Spleen (tissue), 11 donors: ENCODE measurements around the gene SEMA7A. TPM values are rescaled to one million over a fixed set of nuclear protein-coding genes. Genes with fewer than 3 reads are reported as not detected.

Source experiments
- DNase-seq: peaks from one replicate; pipeline ENCODE4 v3.0.0-alpha.2; 2020
- H3K27ac ChIP-seq, 8 donors: fragments of 200-600 bp; sonication (generic) in 7 of 8; 1 replicate in 4 of 8; 2 replicates in 4 of 8; pipeline versions ENCODE4 v1.5.0 to v1.8.0; 2016 to 2021; ENCODE audit warnings: inconsistent platforms in 4 of 8, mild to moderate bottlenecking in 4 of 8, moderate library complexity in 1 of 8
- H3K27me3 ChIP-seq, 7 donors: fragments of 200-600 bp; sonication (generic) in 6 of 7; replicated peaks in 1 of 7; 1 replicate in 4 of 7; 2 replicates in 3 of 7; pipeline versions ENCODE4 v1.5.0 to v1.8.0; 2016 to 2021; ENCODE audit warnings: inconsistent platforms in 3 of 7, mild to moderate bottlenecking in 1 of 7
- H3K36me3 ChIP-seq, 6 donors: fragments of 200-600 bp; sonication (generic) in 5 of 6; 1 replicate in 4 of 6; 2 replicates in 2 of 6; pipeline versions ENCODE4 v1.5.0 to v1.8.0; 2016 to 2021; ENCODE audit warnings: inconsistent platforms in 2 of 6
- H3K4me1 ChIP-seq, 6 donors: fragments of 200-600 bp; sonication (generic) in 5 of 6; 1 replicate in 3 of 6; 2 replicates in 3 of 6; pipeline versions ENCODE4 v1.5.0 to v1.8.0; 2016 to 2021; ENCODE audit warnings: inconsistent platforms in 3 of 6
- H3K4me3 ChIP-seq, 8 donors: fragments of 200-600 bp; sonication (generic) in 7 of 8; 1 replicate in 4 of 8; 2 replicates in 4 of 8; pipeline versions ENCODE4 v1.5.0 to v1.8.0; 2016 to 2021; ENCODE audit warnings: inconsistent platforms in 4 of 8, mild to moderate bottlenecking in 4 of 8, moderate library complexity in 2 of 8
- H3K9me3 ChIP-seq, 8 donors: fragments of 200-600 bp; sonication (generic) in 7 of 8; 1 replicate in 4 of 8; 2 replicates in 4 of 8; pipeline versions ENCODE4 v1.5.0 to v1.8.0; 2016 to 2021; ENCODE audit warnings: inconsistent platforms in 4 of 8
- CTCF ChIP-seq, 11 experiments: fragments of 200-600 bp in 7 of 11; fragments of 450-650 bp in 4 of 11; sonication (generic) in 4 of 11; IDR thresholded peaks in 8 of 11; conservative IDR thresholded peaks in 3 of 11; 1 replicate in 7 of 11; 2 replicates in 4 of 11; pipeline versions ENCODE4 v1.4.0 to v1.8.0; 2016 to 2021; ENCODE audit warnings: antibody characterized with exemption in 11 of 11, inconsistent platforms in 4 of 11, mild to moderate bottlenecking in 1 of 11
- POLR2A ChIP-seq, 3 donors: fragments of 450-650 bp; IDR thresholded peaks; one replicate each; pipeline ENCODE4 v1.5.1; 2017; ENCODE audit warnings: antibody characterized with exemption in 3 of 3, mild to moderate bottlenecking in 1 of 3
- POLR2AphosphoS5 ChIP-seq, 3 donors: sonication (generic); formaldehyde crosslinking; IDR thresholded peaks; one replicate each; pipeline ENCODE4 v1.5.1; 2017; ENCODE audit warnings: antibody characterized with exemption in 3 of 3
- WGBS, 5 donors: extraction: QIAGEN DNeasy Blood & Tissue Kit in 3 of 5; methylation state at CpG; one replicate each; pipeline versions ENCODE4 v1.1.5 to v1.1.7; 2013 to 2018; 5-methylcytosine and 5-hydroxymethylcytosine counted together
- intact Hi-C: fragments of 100-400 bp; cut with DNase I; formaldehyde crosslinking; loops from one replicate; pipeline ENCODE4 v1.15.0; 2023; ENCODE audit warnings: low total_unique reads
- polyA plus RNA-seq, 3 donors: library from polyadenylated mRNA; stranded (reverse); fragments of 200-250 nt; gene quantifications; one replicate each; pipeline ENCODE4 v1.2.1, GENCODE V29; 2013
- total RNA-seq, 7 donors: library from RNA; depleted of rRNA in 3 of 7; stranded (reverse); fragments of >200 nt in 3 of 7; fragmentation: NEBNext Ultra II Directional in 4 of 7; extraction: Animal tissue kit (Norgen Biotek cat#: 25700) in 4 of 7; gene quantifications; one replicate each; pipeline versions ENCODE4 v1.1.0 to v1.2.1, GENCODE V29; 2016 to 2021
- donor health status: healthy with polysubstance abuse.
- donor health status: DM: no; HTN: no; CAD: no; lungs with moderate emphysema.
- donor health status: DM: no; HTN: no; CAD: no.
- donor health status: Bipolar disorder and iron deficiency.
- donor health status: healthy.
- donor health status: DM: no; HTN: no; CAD: no.
- donor health status: DM: yes; HTN: yes; CAD: no.

SEMA7A gene
- total and polyA plus RNA-seq, 10 donors, result 41.6 to 154 (median 127) TPM

GRCh38 chr15:74427607-74428441 is 5.9 kb downstream of the SEMA7A start:
- Histone ChIP-seq H3K4me1 (peaks cover 62 to 100% (median 99%) of the 10 kb centered on the region in 6 donors), H3K36me3 (peaks cover 0 to 54% (median 0%) of the 10 kb centered on the region in 6 donors), H3K27ac (peak overlapping the region; percentile 68 to 97 (median 91)), H3K9me3 (no peaks in the 10 kb centered on the region), H3K4me3 (peak overlapping the region in 5 of 8 donors; percentile 30 to 98 (median 85)), H3K27me3 (peaks cover 0 to 9% (median 0%) of the 10 kb centered on the region in 7 donors)
- WGBS, 5 donors, result 63 to 82% (median 74%) methylated on average over 7 to 9 of the region's 9 CpGs
- no peak for DNase-seq
- intact Hi-C loops, result no loop called here
- TF ChIP-seq POLR2AphosphoS5 (IDR thresholded peaks at IDR 0.05) (peak in 1 of 3 donors; percentile 15), POLR2A (IDR thresholded peaks at IDR 0.05) (no peak), CTCF (IDR thresholded peaks at IDR 0.05 in 8 of 11, conservative IDR thresholded peaks at IDR 0.05 in 3 of 11) (no peak)

GRCh38 chr15:74426404-74427281 is 7.1 kb downstream of the SEMA7A start:
- WGBS, 5 donors, result 62 to 91% (median 80%) methylated on average over 10 of the region's 10 CpGs
- Histone ChIP-seq H3K36me3 (peaks cover 0 to 63% (median 0%) of the 10 kb centered on the region in 6 donors), H3K4me3 (peak overlapping the region in 1 of 8 donors; percentile 94), H3K9me3 (no peaks in the 10 kb centered on the region), H3K4me1 (peaks cover 71 to 100% (median 99%) of the 10 kb centered on the region in 6 donors), H3K27ac (peak overlapping the region in 5 of 8 donors; percentile 72 to 97 (median 93)), H3K27me3 (no peaks in the 10 kb centered on the region)
- TF ChIP-seq POLR2A (IDR thresholded peaks at IDR 0.05), result no peak
- TF ChIP-seq POLR2AphosphoS5 (IDR thresholded peaks at IDR 0.05), result peak in 1 of 3 donors; percentile 50
- no peak for DNase-seq
- intact Hi-C loops, result no loop called here

GRCh38 chr15:74425630-74426029 is 8.1 kb downstream of the SEMA7A start:
- intact Hi-C loops, result no loop called here
- 54 to 74% (median 61%) methylated on average over 7 of the region's 7 CpGs for WGBS, 5 donors
- H3K27me3 ChIP-seq, result no peaks in the 10 kb centered on the region
- peak in 2 of 3 donors; percentile 71 to 77 for TF ChIP-seq POLR2AphosphoS5 (IDR thresholded peaks at IDR 0.05)
- no peak for TF ChIP-seq POLR2A (IDR thresholded peaks at IDR 0.05)
- TF ChIP-seq CTCF (IDR thresholded peaks at IDR 0.05 in 8 of 11, conservative IDR thresholded peaks at IDR 0.05 in 3 of 11), result no peak
- peak overlapping the region in 1 of 8 donors; percentile 94 for H3K4me3 ChIP-seq
- no peaks in the 10 kb centered on the region for H3K9me3 ChIP-seq
- H3K27ac ChIP-seq, result peak overlapping the region in 7 of 8 donors; percentile 66 to 97 (median 93)
- H3K4me1 ChIP-seq, result peaks cover 74 to 100% (median 99%) of the 10 kb centered on the region in 6 donors
- DNase-seq, result no peak
- H3K36me3 ChIP-seq, result peaks cover 0 to 63% (median 0%) of the 10 kb centered on the region in 6 donors

GRCh38 chr15:74424901-74425528 is 8.7 kb downstream of the SEMA7A start:
- Histone ChIP-seq H3K4me3 (peak overlapping the region in 1 of 8 donors; percentile 94), H3K27me3 (no peaks in the 10 kb centered on the region), H3K4me1 (peaks cover 79 to 100% (median 99%) of the 10 kb centered on the region in 6 donors), H3K36me3 (peaks cover 0 to 63% (median 0%) of the 10 kb centered on the region in 6 donors), H3K27ac (peak overlapping the region; percentile 14 to 97 (median 82)), H3K9me3 (no peaks in the 10 kb centered on the region)
- TF ChIP-seq CTCF (IDR thresholded peaks at IDR 0.05 in 8 of 11, conservative IDR thresholded peaks at IDR 0.05 in 3 of 11), result no peak
- peak in 1 of 3 donors; percentile 46 for TF ChIP-seq POLR2AphosphoS5 (IDR thresholded peaks at IDR 0.05)
- TF ChIP-seq POLR2A (IDR thresholded peaks at IDR 0.05), result no peak
- DNase-seq, result no peak
- intact Hi-C loops, result no loop called here
- 53 to 80% (median 69%) methylated on average over 7 to 8 of the region's 8 CpGs for WGBS, 5 donors
